Activated T-helper 2 cell treated with anti-CD3 and anti-CD28 coated beads, Interferon-gamma antibody, Interleukin-2, Interleukin-4, amounts not matched to agents 10 μg/mL and 5 μg/mL and 100 μg/mL, durations not matched to agents 14 hours and 24 hours and 36 hours (primary cell): ENCODE results near the gene ADAMTS6. TPM values are rescaled to one million over a fixed set of nuclear protein-coding genes. Genes with fewer than 3 reads are reported as not detected.
"Not testable (repeated sequence)": the region's sequence is repeated elsewhere in the genome, so short reads cannot be mapped to it uniquely, and the experiment has no call there.

Source experiments
- DNase-seq: peaks from one replicate; pipeline ENCODE4 v3.0.0; 2021; ENCODE audit warnings: low spot score
- H3K27ac Mint-ChIP-seq: one replicate; pipeline ENCODE4 v1.8.0; 2021; ENCODE audit warnings: mixed read lengths
- H3K27me3 Mint-ChIP-seq: one replicate; pipeline ENCODE4 v1.8.0; 2021; ENCODE audit warnings: low read depth, mixed read lengths
- H3K36me3 Mint-ChIP-seq: one replicate; pipeline ENCODE4 v1.8.0; 2021; ENCODE audit warnings: low read depth, mixed read lengths
- H3K4me1 Mint-ChIP-seq: one replicate; pipeline ENCODE4 v1.8.0; 2021; ENCODE audit warnings: low read depth, mixed read lengths
- H3K4me3 Mint-ChIP-seq: one replicate; pipeline ENCODE4 v1.8.0; 2021; ENCODE audit warnings: low read depth, mild to moderate bottlenecking, moderate library complexity, mixed read lengths
- H3K9me3 Mint-ChIP-seq: one replicate; pipeline ENCODE4 v1.8.0; 2021; ENCODE audit warnings: mixed read lengths
- intact Hi-C: fragments of 100-400 bp; cut with micrococcal nuclease; formaldehyde crosslinking; loops from one replicate; pipeline ENCODE4 v1.15.1; 2023
- total RNA-seq: library from RNA; stranded (reverse); gene quantifications from 2 replicates; pipeline ENCODE4 v1.2.3, GENCODE V29; 2022

Gene ADAMTS6, protein sequence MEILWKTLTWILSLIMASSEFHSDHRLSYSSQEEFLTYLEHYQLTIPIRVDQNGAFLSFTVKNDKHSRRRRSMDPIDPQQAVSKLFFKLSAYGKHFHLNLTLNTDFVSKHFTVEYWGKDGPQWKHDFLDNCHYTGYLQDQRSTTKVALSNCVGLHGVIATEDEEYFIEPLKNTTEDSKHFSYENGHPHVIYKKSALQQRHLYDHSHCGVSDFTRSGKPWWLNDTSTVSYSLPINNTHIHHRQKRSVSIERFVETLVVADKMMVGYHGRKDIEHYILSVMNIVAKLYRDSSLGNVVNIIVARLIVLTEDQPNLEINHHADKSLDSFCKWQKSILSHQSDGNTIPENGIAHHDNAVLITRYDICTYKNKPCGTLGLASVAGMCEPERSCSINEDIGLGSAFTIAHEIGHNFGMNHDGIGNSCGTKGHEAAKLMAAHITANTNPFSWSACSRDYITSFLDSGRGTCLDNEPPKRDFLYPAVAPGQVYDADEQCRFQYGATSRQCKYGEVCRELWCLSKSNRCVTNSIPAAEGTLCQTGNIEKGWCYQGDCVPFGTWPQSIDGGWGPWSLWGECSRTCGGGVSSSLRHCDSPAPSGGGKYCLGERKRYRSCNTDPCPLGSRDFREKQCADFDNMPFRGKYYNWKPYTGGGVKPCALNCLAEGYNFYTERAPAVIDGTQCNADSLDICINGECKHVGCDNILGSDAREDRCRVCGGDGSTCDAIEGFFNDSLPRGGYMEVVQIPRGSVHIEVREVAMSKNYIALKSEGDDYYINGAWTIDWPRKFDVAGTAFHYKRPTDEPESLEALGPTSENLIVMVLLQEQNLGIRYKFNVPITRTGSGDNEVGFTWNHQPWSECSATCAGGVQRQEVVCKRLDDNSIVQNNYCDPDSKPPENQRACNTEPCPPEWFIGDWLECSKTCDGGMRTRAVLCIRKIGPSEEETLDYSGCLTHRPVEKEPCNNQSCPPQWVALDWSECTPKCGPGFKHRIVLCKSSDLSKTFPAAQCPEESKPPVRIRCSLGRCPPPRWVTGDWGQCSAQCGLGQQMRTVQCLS (N-terminal part only)
- 1.4 and 1.7 TPM in 2 replicates for total RNA-seq

DNA sequence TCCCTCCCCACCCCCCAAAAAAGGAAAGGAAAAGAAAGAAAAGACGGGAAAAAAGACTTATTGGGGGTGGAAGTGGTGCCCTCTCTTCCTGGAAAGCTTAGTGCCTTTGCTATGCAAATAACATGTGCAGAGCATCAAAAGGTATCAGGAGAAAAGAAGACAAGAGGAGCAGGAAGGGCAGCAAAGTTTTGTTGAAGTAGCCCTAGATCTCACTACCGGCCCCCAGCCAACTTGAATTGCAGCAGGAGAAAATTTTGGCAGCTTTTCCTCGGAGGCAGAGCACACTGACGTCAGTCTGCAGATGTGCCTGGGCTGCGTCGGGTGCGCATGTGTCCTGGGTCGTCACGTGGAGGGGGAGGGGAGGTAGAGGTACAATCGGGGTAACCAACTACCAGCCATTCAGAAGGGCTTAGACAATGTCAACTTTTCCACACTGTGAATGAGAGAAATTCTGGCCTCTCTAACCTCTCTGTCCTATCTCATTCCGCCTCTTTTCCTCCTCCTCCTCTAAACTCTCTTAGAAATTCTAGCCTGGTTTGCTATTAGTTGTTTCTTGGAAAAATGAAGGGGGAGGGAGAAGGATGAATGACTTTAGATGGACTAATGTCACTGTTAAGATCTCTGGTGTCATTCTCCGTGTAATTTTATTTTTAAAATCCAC, at the start of gene ADAMTS6:
ADAMTS6 (minus strand) TSS at position 286 of the 661 bp plus-strand sequence. CDS start 8,247 bp downstream, outside the sequence.
- intact Hi-C loops, result loop anchor here (2.0 to 5.0 kb wide), 8 partner anchors 81 to 714 kb away; partner anchors contain the start of genes CENPK, CWC27, ERBIN and NLN
- Mint-ChIP-seq H3K4me3 (no peak within 1 kb of the TSS), H3K4me1 (peaks cover 21% of the 10 kb centered on the region), H3K36me3 (no peaks in the 10 kb centered on the region), H3K9me3 (no peaks in the 10 kb centered on the region), H3K27ac (peak within 1 kb of the TSS; percentile 84), H3K27me3 (peaks cover 6% of the 10 kb centered on the region)
- peak; percentile 69 for DNase-seq

DNA sequence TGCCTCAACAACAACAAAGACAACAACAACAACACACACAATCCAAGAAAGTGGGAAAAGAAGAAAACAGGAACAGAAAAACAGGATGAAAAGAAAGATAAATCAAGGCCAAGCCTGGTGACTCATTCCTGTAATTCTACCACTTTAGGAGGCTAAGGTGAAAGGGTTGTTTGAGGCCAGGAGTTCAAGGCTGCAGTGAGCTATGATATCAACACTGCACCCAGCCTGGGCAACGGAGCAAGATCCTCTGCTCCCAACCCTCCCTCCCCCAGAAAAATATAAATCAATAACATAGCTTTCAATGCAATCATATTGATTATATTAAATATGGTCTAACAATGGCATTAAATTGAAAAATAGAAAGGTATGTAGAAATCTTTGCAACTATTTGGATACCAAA, 49.2 kb upstream of the ADAMTS6 start:
- intact Hi-C loops, result no loop called here

DNA sequence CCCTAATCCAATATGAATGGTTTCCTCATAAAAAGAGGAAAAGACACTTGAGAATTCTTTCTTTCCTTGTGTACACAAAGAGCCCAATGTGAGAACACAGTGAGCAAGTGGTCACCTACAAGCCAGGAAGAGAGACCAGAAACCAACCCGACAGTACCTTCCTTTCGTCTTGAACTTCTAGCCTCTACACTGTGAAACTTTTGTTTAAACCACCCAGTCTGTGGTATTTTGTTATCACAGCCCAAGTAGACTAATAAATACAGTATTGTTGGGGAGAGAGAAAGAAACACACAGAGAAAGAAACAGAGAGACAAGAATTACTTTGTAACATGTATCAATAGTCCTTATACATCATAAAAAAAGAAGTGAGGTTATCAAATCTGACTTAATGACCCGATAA, 44.0 kb upstream of the ADAMTS6 start:
- DNase-seq, result no peak
- no peaks in the 10 kb centered on the region for H3K4me1 Mint-ChIP-seq
- H3K4me3 Mint-ChIP-seq, result no peak overlapping the region
- no peaks in the 10 kb centered on the region for H3K9me3 Mint-ChIP-seq
- H3K27ac Mint-ChIP-seq, result no peak overlapping the region
- H3K27me3 Mint-ChIP-seq, result no peaks in the 10 kb centered on the region
- intact Hi-C loops, result no loop called here
- peaks cover 49% of the 10 kb centered on the region for H3K36me3 Mint-ChIP-seq

More for the DNA sequence above, 49.2 kb upstream of the ADAMTS6 start:
- H3K27ac Mint-ChIP-seq, result no peak overlapping the region
- H3K9me3 Mint-ChIP-seq, result no peaks in the 10 kb centered on the region
- no peak overlapping the region for H3K4me3 Mint-ChIP-seq
- no peaks in the 10 kb centered on the region for H3K4me1 Mint-ChIP-seq
- H3K27me3 Mint-ChIP-seq, result no peaks in the 10 kb centered on the region
- DNase-seq, result no peak
- peaks cover 45% of the 10 kb centered on the region for H3K36me3 Mint-ChIP-seq

DNA sequence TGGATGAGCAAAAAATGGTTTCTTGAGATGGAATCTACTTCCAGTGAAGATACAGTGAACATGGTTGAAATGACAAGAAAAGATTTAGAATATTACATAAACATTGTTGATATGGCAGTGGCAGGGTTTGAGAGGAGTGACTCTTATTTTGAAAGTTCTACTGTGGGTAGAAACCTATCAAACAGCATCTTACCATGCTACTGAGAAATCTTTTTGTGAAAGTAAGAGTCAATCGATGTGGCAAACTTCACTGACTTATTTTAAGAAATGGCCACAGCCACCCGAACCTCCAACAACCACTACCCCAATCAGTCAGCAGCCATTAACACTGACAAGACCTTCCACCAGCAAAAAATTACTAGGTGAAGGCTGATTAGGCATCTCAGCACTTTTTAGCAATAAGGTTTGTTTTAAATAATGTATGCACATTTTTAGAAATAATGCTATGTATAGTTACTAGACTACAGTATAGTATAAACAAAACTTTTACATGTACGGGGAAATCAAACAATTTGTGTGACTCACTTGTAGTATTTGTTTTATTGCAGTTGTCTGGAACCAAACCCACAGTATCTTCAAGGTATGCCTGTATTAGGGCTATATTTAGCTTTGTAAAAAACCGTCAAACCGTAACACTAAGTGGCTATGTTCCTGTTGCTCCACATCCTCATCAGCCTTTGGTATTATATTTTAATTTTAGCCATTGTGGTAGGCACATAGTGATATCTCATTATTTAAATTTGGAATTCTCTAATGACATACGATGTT, 30.6 kb upstream of the ADAMTS6 start:
- H3K9me3 Mint-ChIP-seq, result no peaks in the 10 kb centered on the region
- DNase-seq, result no peak

DNA sequence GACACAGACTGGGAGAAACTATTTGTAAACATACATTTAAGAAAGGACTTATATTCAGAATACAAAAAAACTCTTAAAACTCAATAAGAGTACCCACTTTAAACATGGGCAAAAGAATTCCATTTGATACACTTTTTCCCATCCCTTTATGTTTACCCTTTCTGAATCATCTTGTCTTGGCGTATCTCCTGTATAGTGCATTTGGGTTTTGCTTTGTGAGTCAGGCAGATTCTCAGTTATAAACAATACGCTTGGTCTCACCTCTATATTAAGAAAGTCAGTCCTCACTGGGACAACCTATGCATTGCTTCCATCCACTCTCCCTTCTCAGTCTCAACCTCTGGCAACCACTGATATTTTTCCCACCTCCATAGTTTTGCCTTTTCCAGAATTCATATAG, 27.3 kb upstream of the ADAMTS6 start:
- intact Hi-C loops, result no loop called here
- no peak for DNase-seq
- Mint-ChIP-seq H3K4me3 (no peak overlapping the region), H3K4me1 (no peaks in the 10 kb centered on the region), H3K27ac (no peak overlapping the region), H3K36me3 (peaks cover 12% of the 10 kb centered on the region), H3K27me3 (no peaks in the 10 kb centered on the region), H3K9me3 (no peaks in the 10 kb centered on the region)

More for the DNA sequence above, 30.6 kb upstream of the ADAMTS6 start:
- no peak overlapping the region for H3K4me3 Mint-ChIP-seq
- intact Hi-C loops, result no loop called here
- no peaks in the 10 kb centered on the region for H3K4me1 Mint-ChIP-seq
- H3K36me3 Mint-ChIP-seq, result peaks cover 22% of the 10 kb centered on the region
- H3K27ac Mint-ChIP-seq, result no peak overlapping the region
- no peaks in the 10 kb centered on the region for H3K27me3 Mint-ChIP-seq

DNA sequence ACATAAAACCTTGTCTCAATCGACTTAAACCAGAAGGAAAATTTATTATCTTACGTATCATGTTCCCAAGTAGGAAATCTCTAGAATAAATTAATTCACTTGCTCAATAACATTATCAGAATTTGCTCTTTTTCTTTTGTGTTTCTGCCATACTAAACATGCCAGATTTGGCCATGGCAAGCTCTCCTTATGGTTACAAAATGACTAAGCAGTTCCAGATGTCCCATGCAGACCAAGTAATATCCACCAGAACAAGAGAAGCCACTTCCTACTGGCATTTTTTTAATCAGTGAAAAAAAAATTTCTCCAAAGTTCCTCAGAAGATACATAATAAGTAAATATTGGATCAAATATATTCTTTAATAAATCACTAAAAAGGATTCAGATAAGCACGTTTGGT, 25.2 kb upstream of the ADAMTS6 start:
- Mint-ChIP-seq H3K36me3 (peaks cover 11% of the 10 kb centered on the region), H3K27me3 (no peaks in the 10 kb centered on the region), H3K27ac (no peak overlapping the region), H3K4me3 (no peak overlapping the region), H3K4me1 (no peaks in the 10 kb centered on the region), H3K9me3 (no peaks in the 10 kb centered on the region)
- intact Hi-C loops, result no loop called here
- DNase-seq, result no peak

DNA sequence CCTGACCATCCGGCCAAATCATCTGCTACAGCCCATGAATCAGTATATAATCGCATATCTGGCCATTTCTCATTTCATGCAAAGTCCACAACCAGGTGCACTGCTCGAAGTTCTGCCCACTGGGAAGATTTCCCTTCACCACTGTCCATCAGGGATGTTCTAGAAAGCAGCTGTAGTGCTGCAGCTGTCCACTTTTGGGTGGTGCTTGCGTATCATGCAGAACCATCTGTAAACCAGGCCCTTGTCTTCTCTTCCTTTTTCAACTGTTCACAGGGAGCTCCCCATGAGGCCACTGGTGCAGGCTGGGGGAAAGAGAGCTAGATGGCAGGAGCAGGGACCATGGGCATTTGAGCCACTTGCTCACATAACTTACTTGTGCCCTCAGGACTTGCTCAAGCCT, 7.4 kb upstream of the ADAMTS6 start:
- no peaks in the 10 kb centered on the region for H3K9me3 Mint-ChIP-seq
- H3K36me3 Mint-ChIP-seq, result no peaks in the 10 kb centered on the region
- H3K27me3 Mint-ChIP-seq, result no peaks in the 10 kb centered on the region
- DNase-seq, result no peak
- H3K4me3 Mint-ChIP-seq, result no peak overlapping the region
- no peaks in the 10 kb centered on the region for H3K4me1 Mint-ChIP-seq
- intact Hi-C loops, result no loop called here
- no peak overlapping the region for H3K27ac Mint-ChIP-seq

DNA sequence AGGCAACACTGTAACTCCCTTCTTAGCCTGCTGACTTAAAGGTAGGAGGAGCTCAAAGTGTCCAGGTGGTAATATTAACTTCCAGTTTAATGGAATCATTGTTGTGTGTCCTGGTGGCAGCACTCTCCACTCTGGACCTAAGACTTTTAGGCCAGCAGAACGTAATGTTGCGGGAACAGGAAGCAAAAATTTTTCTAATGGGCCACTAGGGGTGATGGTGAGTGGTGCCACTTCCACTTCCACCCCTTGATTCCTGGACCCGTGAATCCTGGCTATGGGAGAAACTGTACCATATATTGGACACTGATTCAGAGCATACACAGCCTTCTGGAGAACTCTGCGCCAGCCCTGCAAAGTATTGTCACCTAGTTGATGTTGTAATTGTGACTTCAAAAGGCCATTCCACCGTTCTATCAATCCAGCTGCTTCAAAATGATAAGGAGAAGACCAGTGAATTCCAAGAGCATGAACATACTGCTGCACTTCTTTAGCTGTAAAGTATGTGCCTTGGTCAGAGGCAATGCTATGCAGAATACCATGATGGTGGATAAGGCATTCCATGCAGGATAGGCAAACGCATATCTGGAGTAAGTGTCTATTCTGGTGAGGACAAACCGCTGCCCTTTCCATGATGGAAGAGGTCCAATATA, 6.4 kb upstream of the ADAMTS6 start:
- DNase-seq, H3K4me3 Mint-ChIP-seq, H3K9me3 Mint-ChIP-seq, H3K27me3 Mint-ChIP-seq, intact Hi-C loops, H3K36me3 Mint-ChIP-seq, H3K27ac Mint-ChIP-seq, H3K4me1 Mint-ChIP-seq: not testable (repeated sequence)

DNA sequence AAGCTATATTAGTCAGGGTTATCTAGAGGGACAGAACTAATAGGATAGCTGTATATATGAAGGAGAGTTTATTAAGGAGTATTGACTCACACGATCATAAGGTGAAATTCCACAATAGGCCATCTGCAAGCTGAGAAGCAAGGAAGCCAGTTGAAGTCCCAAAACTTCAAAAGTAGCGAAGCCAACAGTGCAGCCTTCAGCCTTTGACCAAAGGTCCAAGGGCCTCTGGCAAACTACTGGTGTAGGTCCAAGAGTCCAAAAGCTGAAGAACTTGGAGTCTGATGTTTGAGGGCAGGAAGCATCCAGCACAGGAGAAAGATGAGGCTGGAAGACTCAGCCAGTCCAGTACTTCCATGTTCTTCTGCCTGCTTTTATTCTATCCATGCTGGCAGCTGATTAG, 5.1 kb upstream of the ADAMTS6 start:
- H3K9me3 Mint-ChIP-seq, H3K36me3 Mint-ChIP-seq, DNase-seq, H3K4me3 Mint-ChIP-seq, H3K27me3 Mint-ChIP-seq, H3K27ac Mint-ChIP-seq, intact Hi-C loops: not testable (repeated sequence)
- peaks cover 15% of the 10 kb centered on the region for H3K4me1 Mint-ChIP-seq

DNA sequence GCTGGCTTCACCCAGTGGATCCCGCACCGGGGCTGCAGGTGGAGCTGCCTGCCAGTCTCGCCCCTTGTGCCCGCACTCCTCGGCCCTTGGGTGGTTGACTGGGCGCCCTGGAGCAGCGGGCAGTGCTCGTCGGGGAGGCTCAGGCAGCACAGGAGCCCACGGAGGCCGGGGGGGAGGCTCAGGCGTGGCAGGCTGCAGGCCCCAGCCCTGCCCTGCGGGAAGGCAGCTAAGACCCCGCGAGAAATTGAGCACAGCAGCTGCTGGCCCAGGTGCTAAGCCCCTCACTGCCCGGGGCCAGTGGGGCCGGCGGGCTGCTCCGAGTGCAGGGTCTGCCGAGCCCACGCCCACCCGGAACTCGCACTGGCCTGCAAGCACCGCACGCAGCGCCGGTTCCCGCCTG, 3.7 kb upstream of the ADAMTS6 start:
- no peaks in the 10 kb centered on the region for H3K36me3 Mint-ChIP-seq
- intact Hi-C loops, result no loop called here
- H3K4me1 Mint-ChIP-seq, result peaks cover 20% of the 10 kb centered on the region
- H3K27me3 Mint-ChIP-seq, result no peaks in the 10 kb centered on the region
- H3K27ac Mint-ChIP-seq, result no peak overlapping the region
- no peak for DNase-seq
- no peaks in the 10 kb centered on the region for H3K9me3 Mint-ChIP-seq
- H3K4me3 Mint-ChIP-seq, result no peak overlapping the region

DNA sequence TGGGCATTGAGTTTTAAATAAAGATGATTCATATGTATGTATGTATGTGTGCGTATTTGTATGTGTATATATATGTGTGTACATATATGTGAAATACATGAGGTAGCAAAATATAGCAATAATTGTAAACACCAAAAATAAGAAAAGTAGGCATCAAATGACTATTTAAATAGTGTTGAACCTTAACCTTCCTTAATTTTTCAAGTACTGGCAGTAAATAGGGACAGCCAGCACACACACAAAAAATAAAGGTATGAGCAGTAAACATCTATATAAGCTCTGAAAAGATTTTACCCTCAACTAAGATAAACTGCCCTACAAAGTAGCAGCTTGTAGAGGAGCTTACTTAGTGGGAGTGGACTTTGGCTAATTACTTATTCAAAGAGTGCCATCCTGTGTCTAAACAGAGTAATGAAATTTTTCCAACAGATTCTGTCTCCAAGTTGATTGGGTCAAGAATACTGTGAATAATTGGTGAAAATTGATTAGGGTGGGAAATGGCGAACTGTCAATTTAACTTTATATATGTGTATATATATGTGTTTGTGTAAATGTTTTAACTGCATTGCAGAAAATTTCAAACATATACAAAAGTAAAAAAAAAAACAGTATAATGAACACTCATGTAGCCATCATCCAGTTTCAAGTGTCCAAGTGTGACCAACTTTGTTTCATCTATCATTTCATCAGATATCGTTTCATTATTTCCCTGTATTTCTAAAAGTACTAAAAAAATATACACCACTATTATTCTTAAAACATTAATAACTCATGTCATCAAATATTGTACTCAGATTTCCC, 2.0 kb upstream of the ADAMTS6 start:
- H3K27me3 Mint-ChIP-seq, result no peaks in the 10 kb centered on the region
- H3K27ac Mint-ChIP-seq, result peak overlapping the region; percentile 83
- intact Hi-C loops, result loop anchor here (1.0 to 5.0 kb wide), 13 partner anchors 79 to 848 kb away; partner anchors contain the start of genes CENPK, CWC27, ERBIN and NLN
- no peak for DNase-seq
- H3K36me3 Mint-ChIP-seq, result no peaks in the 10 kb centered on the region
- no peak overlapping the region for H3K4me3 Mint-ChIP-seq
- H3K9me3 Mint-ChIP-seq, result no peaks in the 10 kb centered on the region
- peaks cover 20% of the 10 kb centered on the region for H3K4me1 Mint-ChIP-seq
